HEK293T (cell line): ENCODE results near the gene STH.

ENCODE experiments used
- ARNT ChIP-seq: fragments of 450-650 bp; IDR thresholded peaks from 2 replicates; pipeline ENCODE4 v1.6.1; 2017; ENCODE audit warnings: mild to moderate bottlenecking
- BHLHE40 ChIP-seq: fragments of 450-650 bp; IDR thresholded peaks from 2 replicates; pipeline ENCODE4 v1.6.1; 2016; ENCODE audit warnings: mild to moderate bottlenecking, moderate library complexity, borderline replicate concordance
- CTBP1 ChIP-seq: fragments of 450-650 bp; IDR thresholded peaks from 2 replicates; pipeline ENCODE4 v1.6.1; 2016; ENCODE audit warnings: borderline replicate concordance
- ELF4 ChIP-seq: fragments of 450-650 bp; IDR thresholded peaks from 2 replicates; pipeline ENCODE4 v1.6.1; 2017; ENCODE audit warnings: antibody characterized with exemption
- FOXA1 ChIP-seq: fragments of 450-650 bp; IDR thresholded peaks from 2 replicates; pipeline ENCODE4 v1.6.1; 2016; ENCODE audit warnings: mild to moderate bottlenecking
- FOXK2 ChIP-seq: fragments of 450-650 bp; IDR thresholded peaks from 2 replicates; pipeline ENCODE4 v1.6.1; 2016; ENCODE audit warnings: mild to moderate bottlenecking
- FOXM1 ChIP-seq: fragments of 450-650 bp; IDR thresholded peaks from 2 replicates; pipeline ENCODE4 v1.6.1; 2017; ENCODE audit warnings: mild to moderate bottlenecking, borderline replicate concordance
- HDGF ChIP-seq: fragments of 450-650 bp; IDR thresholded peaks from 2 replicates; pipeline ENCODE4 v1.6.1; 2017; ENCODE audit warnings: antibody characterized with exemption, borderline replicate concordance
- NFRKB ChIP-seq: fragments of 450-650 bp; IDR thresholded peaks from 2 replicates; pipeline ENCODE4 v1.6.1; 2016; ENCODE audit warnings: mild to moderate bottlenecking, moderate library complexity
- SP1 ChIP-seq: fragments of 450-650 bp; IDR thresholded peaks from 2 replicates; pipeline ENCODE4 v1.6.1; 2017
- SUZ12 ChIP-seq: fragments of 450-650 bp; IDR thresholded peaks from 2 replicates; pipeline ENCODE4 v1.6.1; 2016; ENCODE audit warnings: mild to moderate bottlenecking
- TARDBP ChIP-seq: fragments of 450-650 bp; IDR thresholded peaks from 2 replicates; pipeline ENCODE4 v1.6.1; 2016
- ZNF384 ChIP-seq: fragments of 450-650 bp; IDR thresholded peaks from 2 replicates; pipeline ENCODE4 v1.6.1; 2016
- TF ChIP-seq, protein P1 (sequence below): fragments of 450-650 bp; IDR thresholded peaks from 2 replicates; pipeline ENCODE4 v1.6.1; 2016

DNA sequence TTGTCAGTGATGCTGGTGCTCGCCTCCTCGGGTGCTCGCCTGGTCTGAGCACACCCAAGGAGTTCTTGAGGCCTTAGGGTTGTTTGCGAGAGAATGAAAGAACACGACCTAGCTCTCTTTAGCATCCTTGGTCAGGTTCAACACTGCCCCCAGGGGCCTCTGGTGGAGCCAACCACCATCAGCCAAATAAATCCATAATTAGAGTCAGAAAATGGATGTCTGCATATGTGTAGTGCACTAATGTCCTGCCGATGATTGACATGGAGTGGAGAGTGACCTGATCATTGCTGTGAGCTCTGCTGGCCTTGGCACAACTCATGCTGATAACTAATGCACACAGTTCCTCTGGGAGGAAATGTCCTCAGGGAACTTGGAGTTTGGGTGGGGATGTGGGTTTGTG lies 8.2 kb upstream of the STH start:
- TF ChIP-seq ELF4 (no peak), BHLHE40 (no peak), FOXK2 (no peak), SP1 (no peak), NFRKB (no peak), ZNF384 (no peak), TARDBP (no peak), CTBP1 (no peak), HDGF (no peak), FOXA1 (no peak), ARNT (no peak), FOXM1 (no peak), SUZ12 (no peak)
- TF ChIP-seq, protein P1, sequence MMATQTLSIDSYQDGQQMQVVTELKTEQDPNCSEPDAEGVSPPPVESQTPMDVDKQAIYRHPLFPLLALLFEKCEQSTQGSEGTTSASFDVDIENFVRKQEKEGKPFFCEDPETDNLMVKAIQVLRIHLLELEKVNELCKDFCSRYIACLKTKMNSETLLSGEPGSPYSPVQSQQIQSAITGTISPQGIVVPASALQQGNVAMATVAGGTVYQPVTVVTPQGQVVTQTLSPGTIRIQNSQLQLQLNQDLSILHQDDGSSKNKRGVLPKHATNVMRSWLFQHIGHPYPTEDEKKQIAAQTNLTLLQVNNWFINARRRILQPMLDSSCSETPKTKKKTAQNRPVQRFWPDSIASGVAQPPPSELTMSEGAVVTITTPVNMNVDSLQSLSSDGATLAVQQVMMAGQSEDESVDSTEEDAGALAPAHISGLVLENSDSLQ: no peak
